ENCODE data around the gene C20orf96. TPM values are rescaled to one million over a fixed set of nuclear protein-coding genes. Genes with fewer than 3 reads are reported as not detected.

Gene C20orf96
- total and polyA plus RNA-seq, 2 of the 4 experiments (the other 2 are of a cell fraction): 2.0 to 9.8 TPM

GRCh38 chr20:242905-243304 lies 47.6 kb downstream of the C20orf96 start:
- Histone ChIP-seq H3K27me3 (ENCODE audit: control insufficient read depth, insufficient read depth, low read length) (no peaks in the 10 kb centered on the region; the same call in 1 of the 2 replicates), H3K79me1 (ENCODE audit: low read depth in 1 of 2, low read length in 2 of 2) (no peaks in the 10 kb centered on the region), H3K18ac (ENCODE audit: low read depth, low read length) (no peak overlapping the region), H3K14ac (replicated peaks; ENCODE audit: low read depth, low read length) (no peak overlapping the region), H3K36me3 (ENCODE audit: control insufficient read depth, insufficient read depth, low read length) (no peaks in the 10 kb centered on the region), H3K4ac (ENCODE audit: low read depth, low read length) (no peak overlapping the region), H3K4me1 (ENCODE audit: control insufficient read depth, insufficient read depth, low read length) (no peaks in the 10 kb centered on the region), H2BK15ac (ENCODE audit: low read depth, low read length) (no peak overlapping the region), H3K23ac (ENCODE audit: low read depth, low read length) (no peak overlapping the region), H4K5ac (ENCODE audit: low read depth, low read length) (no peak overlapping the region), H3K27ac (ENCODE audit: insufficient read depth, low read length) (no peak overlapping the region), H4K20me1 (ENCODE audit: insufficient read depth, low read length) (no peaks in the 10 kb centered on the region), H4K8ac (ENCODE audit: low read depth in 2 of 2, low read length in 2 of 2) (no peak overlapping the region), H3K9ac (ENCODE audit: low read depth, low read length) (no peak overlapping the region), H3K9me1 (ENCODE audit: insufficient read depth, low read length) (no peaks in the 10 kb centered on the region), H2BK5ac (ENCODE audit: low read depth, low read length, poor library complexity, severe bottlenecking) (no peak overlapping the region), H2BK20ac (ENCODE audit: low read depth, low read length) (no peak overlapping the region), H3K9me3 (ENCODE audit: control insufficient read depth, insufficient read depth, low read length) (no peaks in the 10 kb centered on the region), H2AFZ (replicated peaks; ENCODE audit: low read length, poor library complexity) (no peak overlapping the region), H2BK120ac (ENCODE audit: low read depth, low read length) (no peak overlapping the region), H2AK5ac (ENCODE audit: low read depth, low read length) (no peak overlapping the region), H4K91ac (ENCODE audit: insufficient read depth, low read depth, low read length) (no peak overlapping the region), H2AK9ac (replicated peaks; ENCODE audit: low read depth, low read length, poor library complexity) (no peak overlapping the region), H3K4me3 (ENCODE audit: insufficient read depth, low read depth, low read length) (no peak overlapping the region), H3K56ac (ENCODE audit: extremely low read depth, insufficient read depth, low read length) (no peak overlapping the region), H3K4me2 (ENCODE audit: low read depth, low read length) (no peak overlapping the region)
- ChIA-PET CTCF (no interaction called here), POLR2A (ENCODE audit: unreplicated experiment) (no interaction called here)
- TF ChIP-seq FOS (IDR thresholded peaks at IDR 0.05; ENCODE audit: low read depth, low read length) (no peak), NFE2L2 (IDR thresholded peaks at IDR 0.05; ENCODE audit: low read depth, low read length) (no peak), MAZ (IDR thresholded peaks at IDR 0.05; ENCODE audit: borderline replicate concordance, low read depth, low read length) (no peak), RCOR1 (IDR thresholded peaks at IDR 0.05; ENCODE audit: insufficient replicate concordance, low read length) (no peak), ELK1 (IDR thresholded peaks at IDR 0.05; ENCODE audit: borderline replicate concordance, low read depth, low read length) (no peak), CEBPB (IDR thresholded peaks at IDR 0.05; ENCODE audit: low read depth, low read length) (no peak), MAFK (IDR thresholded peaks at IDR 0.05; ENCODE audit: low read depth, low read length) (no peak), RAD21 (IDR thresholded peaks at IDR 0.05; ENCODE audit: low read length) (no peak), RFX5 (IDR thresholded peaks at IDR 0.05; ENCODE audit: low read depth, low read length) (no peak), BHLHE40 (IDR thresholded peaks at IDR 0.05; ENCODE audit: low read depth, low read length) (no peak), CHD1 (IDR thresholded peaks at IDR 0.05; ENCODE audit: low read depth, low read length) (no peak), POLR2A (IDR thresholded peaks at IDR 0.05; ENCODE audit: low read depth, low read length) (no peak)
- TF ChIP-seq, protein P1, sequence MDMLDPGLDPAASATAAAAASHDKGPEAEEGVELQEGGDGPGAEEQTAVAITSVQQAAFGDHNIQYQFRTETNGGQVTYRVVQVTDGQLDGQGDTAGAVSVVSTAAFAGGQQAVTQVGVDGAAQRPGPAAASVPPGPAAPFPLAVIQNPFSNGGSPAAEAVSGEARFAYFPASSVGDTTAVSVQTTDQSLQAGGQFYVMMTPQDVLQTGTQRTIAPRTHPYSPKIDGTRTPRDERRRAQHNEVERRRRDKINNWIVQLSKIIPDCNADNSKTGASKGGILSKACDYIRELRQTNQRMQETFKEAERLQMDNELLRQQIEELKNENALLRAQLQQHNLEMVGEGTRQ (IDR thresholded peaks at IDR 0.05; ENCODE audit: low read depth, low read length): no peak
- TF ChIP-seq, protein P2, sequence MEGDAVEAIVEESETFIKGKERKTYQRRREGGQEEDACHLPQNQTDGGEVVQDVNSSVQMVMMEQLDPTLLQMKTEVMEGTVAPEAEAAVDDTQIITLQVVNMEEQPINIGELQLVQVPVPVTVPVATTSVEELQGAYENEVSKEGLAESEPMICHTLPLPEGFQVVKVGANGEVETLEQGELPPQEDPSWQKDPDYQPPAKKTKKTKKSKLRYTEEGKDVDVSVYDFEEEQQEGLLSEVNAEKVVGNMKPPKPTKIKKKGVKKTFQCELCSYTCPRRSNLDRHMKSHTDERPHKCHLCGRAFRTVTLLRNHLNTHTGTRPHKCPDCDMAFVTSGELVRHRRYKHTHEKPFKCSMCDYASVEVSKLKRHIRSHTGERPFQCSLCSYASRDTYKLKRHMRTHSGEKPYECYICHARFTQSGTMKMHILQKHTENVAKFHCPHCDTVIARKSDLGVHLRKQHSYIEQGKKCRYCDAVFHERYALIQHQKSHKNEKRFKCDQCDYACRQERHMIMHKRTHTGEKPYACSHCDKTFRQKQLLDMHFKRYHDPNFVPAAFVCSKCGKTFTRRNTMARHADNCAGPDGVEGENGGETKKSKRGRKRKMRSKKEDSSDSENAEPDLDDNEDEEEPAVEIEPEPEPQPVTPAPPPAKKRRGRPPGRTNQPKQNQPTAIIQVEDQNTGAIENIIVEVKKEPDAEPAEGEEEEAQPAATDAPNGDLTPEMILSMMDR (conservative IDR thresholded peaks at IDR 0.05; ENCODE audit: low read depth, low read length): no peak
- no peak for DNase-seq
- dilution Hi-C loops (cut with HindIII; ENCODE audit: low sequenced_read_pairs, unreplicated experiment): no loop called here
- no peak for ATAC-seq (ENCODE audit: low read depth)
- intact Hi-C loops (cut with micrococcal nuclease): no loop called here
- WGBS, 2 experiments (ENCODE audit: extremely low coverage in 2 of 2, insufficient read length in 1 of 2): no CpG with 5 or more reads among the region's 2 CpGs
- BruUV-seq (replicated peaks): no TSS peak
- in situ Hi-C loops (cut with MboI; ENCODE audit: low sequenced_read_pairs): no loop called here
